LNCaP clone FGC (cell line): ENCODE data around the gene COL17A1.

Experiments used
- DNase-seq: peaks from one replicate; pipeline ENCODE4 v3.0.0-alpha.2; 2011; ENCODE audit warnings: low read depth
- H3K4me3 ChIP-seq: 2 replicates; pipeline ENCODE4 v1.5.1; 2011; ENCODE audit warnings: mild to moderate bottlenecking, low read depth, low read length, control low read depth
- CTCF ChIP-seq: IDR thresholded peaks from 2 replicates; pipeline ENCODE4 v1.5.1; 2012; ENCODE audit warnings: mild to moderate bottlenecking; ENCODE audit not compliant: control insufficient read depth, insufficient read depth; ENCODE audit errors: extremely low read depth

The COL17A1 gene

DNA sequence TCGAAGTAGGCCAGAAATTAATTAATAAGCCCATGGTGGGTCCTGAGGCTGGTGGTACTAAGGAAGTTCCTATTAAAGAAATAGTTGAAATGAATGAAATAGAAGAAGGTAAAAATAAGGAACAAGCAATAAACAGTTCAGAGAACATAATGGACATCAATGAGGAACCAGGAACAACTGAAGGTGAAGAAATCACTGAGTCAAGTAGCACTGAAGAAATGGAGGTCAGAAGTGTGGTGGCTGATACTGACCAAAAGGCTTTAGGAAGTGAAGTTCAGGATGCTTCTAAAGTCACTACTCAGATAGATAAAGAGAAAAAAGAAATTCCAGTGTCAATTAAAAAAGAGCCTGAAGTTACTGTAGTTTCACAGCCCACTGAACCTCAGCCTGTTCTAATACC, 82.8 kb downstream of the COL17A1 start:
- no peak overlapping the region for H3K4me3 ChIP-seq
- TF ChIP-seq CTCF = no peak
- no peak for DNase-seq

DNA sequence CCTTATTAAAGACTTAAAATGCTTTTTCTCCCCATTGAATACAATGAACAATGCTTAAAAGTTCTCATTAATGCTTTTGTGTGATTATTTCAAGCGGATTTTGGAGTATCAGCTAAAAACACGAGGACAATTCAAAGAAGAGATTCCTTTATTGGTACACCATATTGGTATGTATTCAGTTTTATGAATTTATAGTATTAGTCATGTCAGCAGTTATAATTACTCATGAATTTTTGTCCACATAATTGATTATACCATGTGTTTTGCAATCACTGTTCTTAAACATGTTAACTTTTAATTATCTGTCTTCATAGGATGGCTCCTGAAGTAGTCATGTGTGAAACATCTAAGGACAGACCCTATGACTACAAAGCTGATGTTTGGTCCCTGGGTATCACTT, 86.9 kb downstream of the COL17A1 start:
- TF ChIP-seq CTCF = no peak
- DNase-seq = no peak
- H3K4me3 ChIP-seq = no peak overlapping the region

DNA sequence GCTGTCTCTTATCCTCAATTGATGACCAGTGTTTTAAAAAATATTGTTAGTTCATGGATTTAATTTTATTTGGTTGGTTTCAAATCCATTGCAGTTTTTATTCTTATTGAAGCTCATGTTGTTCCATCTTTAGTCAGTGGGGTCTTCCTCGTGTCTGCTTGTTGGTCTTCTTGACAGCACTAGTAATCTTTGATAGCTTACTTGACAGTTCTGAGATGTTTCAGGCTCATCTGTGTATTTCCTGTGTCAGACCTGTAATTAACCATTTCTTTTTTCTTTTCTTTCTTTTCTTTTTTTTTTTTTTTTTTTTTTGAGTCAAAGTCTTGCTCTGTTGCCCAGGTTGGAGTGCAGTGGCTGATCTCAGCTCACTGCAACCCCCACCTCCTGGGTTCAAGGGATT, 90.5 kb downstream of the COL17A1 start:
- no peak for TF ChIP-seq CTCF
- no peak overlapping the region for H3K4me3 ChIP-seq
- DNase-seq = no peak

GRCh38 chr10:103991393-103992128, 94.1 kb downstream of the COL17A1 start:
- DNase-seq = no peak
- no peak for TF ChIP-seq CTCF
- no peak overlapping the region for H3K4me3 ChIP-seq

- TF ChIP-seq CTCF = no peak
- H3K4me3 ChIP-seq = no peak overlapping the region
- DNase-seq = no peak
Measured at GRCh38 chr10:103990531-103990930, 95.1 kb downstream of the COL17A1 start.

- TF ChIP-seq CTCF = no peak
- no peak for DNase-seq
- no peak overlapping the region for H3K4me3 ChIP-seq
Measured at GRCh38 chr10:103990121-103990520, 95.6 kb downstream of the COL17A1 start.

GRCh38 chr10:103986360-103986759, 99.3 kb downstream of the COL17A1 start:
- no peak for TF ChIP-seq CTCF
- DNase-seq = no peak
- no peak overlapping the region for H3K4me3 ChIP-seq
